Esophagus mucosa (tissue), 1 donor: ENCODE data around the gene RIT2. TPM values are rescaled to one million over a fixed set of nuclear protein-coding genes. Genes with fewer than 3 reads are reported as not detected.
"Not testable (repeated sequence)": the region's sequence is repeated elsewhere in the genome, so short reads cannot be mapped to it uniquely, and the experiment has no call there.

Experiments used
- ATAC-seq: fragments of 200-7000 bp; cut with Tn5 transposase; one replicate; pipeline ENCODE4 v1.9.1; 2020
- total RNA-seq: library from RNA; stranded (reverse); gene quantifications from one replicate; pipeline ENCODE4 v1.2.4, GENCODE V29; 2023
- donor health status: DM: yes; HTN: yes; CAD: no.

RIT2 gene
- total RNA-seq, 1 donor from 2014 or later: not detected

DNA sequence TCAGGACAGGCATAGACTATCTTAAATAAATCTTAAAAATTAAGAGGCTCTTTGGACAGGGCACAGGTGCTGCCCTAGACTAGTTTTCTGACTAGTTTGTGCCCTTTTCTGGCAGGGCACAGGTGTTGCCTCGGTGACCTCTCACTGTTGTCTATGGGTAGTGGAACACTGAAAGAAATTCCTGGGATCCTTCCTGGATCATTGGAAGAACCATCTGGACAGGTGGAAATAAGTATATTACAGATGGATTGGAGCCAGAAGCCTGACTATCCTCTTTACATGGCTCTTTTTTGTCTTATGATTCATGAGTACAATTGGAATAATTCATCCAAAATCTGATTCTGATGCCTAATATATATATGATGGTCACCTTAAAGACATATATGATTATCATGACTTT lies 286.6 kb downstream of the RIT2 start:
- no peak for ATAC-seq

DNA sequence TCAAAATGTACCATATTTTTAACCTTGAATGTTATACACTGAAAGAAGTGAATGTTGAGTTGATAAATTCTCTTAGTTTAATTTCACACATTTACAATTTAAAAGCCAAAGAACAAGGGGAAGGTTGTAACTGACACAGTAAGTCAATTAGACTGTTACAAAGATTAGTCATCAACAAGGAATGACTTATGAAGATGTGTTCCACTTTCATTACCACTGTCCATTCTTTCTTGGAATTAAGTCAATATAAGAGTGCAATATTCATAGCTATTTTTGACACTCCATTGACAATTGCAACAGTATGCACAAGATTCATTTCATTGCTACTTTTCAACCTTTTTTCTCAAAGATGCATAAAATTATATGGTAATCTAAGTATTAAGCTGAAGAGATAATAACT lies 291.3 kb downstream of the RIT2 start:
- no peak for ATAC-seq

- ATAC-seq: no peak
These were observed 292.8 kb downstream of the RIT2 start for GRCh38 chr18:42822711-42823110.

DNA sequence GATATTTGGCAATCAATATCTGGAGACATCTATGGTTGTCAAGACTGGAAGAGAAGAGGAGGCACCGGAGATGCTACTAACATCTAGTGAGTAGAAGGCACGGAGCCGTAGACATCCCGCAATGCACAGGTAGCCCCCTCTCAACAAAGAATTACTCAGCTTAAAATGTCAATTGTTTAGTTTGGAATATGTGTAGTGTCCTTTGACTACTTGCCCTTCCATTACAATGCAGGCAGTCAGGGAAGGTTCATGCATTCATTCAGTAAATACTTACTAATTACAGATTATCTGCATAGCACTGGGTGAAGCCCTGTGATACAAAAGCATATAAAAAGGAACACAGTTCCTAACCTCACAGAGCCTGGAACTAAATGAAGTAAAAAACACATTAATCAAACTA lies 294.0 kb downstream of the RIT2 start:
- ATAC-seq: no peak

DNA sequence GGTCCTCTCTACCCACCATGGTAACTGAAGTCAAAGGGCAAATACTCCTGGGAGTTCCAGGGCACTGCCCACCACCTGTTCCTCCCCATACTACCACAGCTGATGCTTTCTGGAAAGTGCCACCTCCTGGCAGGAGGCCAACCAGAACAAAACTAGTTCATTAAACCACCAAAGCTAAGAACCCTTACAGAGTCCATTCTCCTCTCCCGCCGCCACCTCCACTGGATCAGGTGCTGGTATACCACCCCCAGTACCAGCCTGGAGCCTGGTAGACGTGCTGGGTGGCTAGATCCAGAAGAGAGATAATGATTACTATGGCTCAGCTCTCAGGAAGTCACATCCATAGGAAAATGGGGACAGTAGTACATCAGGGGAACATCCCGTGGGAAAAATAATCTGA lies 300.9 kb downstream of the RIT2 start:
- no peak for ATAC-seq

DNA sequence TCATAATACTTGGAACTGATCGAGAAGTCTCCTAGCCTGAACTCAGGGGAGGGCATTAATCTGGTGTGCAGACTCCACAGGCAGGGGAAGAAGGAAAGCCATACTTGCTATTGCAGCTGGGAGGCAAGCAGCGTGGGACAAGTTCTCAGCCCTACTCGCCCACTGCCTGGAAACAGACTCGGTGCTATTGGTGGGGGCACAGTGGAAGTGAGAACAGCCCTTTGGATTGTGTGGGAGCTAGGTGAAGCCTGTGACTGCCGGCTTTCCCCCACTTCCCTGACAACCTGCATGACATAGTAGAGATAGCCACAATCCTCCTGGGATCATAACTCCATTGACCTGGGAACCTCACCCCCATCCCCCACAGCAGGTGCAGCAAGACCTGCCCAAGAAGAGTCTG lies 301.3 kb downstream of the RIT2 start:
- ATAC-seq: no peak

DNA sequence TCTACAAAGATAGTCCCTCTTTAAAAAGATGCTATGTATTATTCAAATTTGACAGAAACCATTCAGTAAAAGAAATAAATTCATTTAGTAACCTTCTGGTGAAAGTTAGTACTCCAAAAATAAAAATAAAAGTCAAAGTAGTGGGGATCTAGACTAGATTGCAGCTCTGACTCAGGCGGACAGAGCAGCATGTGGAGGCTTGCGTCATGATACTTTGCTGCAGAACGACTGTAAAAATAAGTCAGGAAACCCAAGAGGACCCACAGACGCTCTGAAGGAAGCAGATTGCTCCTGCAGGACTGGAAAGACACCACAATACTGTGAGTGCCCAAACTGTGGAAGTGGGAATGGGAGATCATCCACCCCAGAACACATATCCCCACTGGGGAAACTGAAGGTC lies 301.9 kb downstream of the RIT2 start:
- ATAC-seq: no peak

- no peak for ATAC-seq
These were observed 307.6 kb downstream of the RIT2 start for GRCh38 chr18:42807887-42808286.

GRCh38 chr18:42801706-42802105 lies 313.8 kb downstream of the RIT2 start:
- no peak for ATAC-seq

DNA sequence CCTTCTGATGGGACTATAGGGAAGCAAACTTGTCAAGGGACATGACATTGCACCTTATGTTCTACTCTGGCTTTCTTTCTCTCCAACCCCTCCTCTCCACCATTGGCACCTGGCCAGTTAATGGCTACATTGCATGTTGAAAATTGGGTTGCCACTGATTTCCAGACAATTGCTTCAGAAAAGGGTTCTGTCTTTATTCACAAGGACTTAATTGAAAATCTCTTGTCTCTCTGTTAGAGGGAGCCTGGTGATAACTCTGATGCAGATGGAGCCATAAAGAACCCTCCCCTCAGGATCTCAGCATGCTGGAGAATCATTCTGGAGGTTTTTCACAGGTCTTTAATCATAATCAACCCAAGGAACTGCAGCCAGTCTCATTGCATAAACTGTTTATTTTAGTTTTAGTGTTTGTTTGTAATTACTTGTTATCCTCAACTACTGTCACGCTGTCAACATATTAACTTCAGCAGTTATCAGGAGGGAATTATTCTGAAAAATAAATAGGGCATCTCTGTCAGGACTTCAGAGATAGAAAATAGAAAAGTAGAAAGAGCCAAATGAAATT lies 316.8 kb downstream of the RIT2 start:
- ATAC-seq: no peak

GRCh38 chr18:42795213-42795789 lies 320.2 kb downstream of the RIT2 start:
- ATAC-seq: not testable (repeated sequence)

- no peak for ATAC-seq
These were observed 322.8 kb downstream of the RIT2 start for GRCh38 chr18:42792731-42793130.

DNA sequence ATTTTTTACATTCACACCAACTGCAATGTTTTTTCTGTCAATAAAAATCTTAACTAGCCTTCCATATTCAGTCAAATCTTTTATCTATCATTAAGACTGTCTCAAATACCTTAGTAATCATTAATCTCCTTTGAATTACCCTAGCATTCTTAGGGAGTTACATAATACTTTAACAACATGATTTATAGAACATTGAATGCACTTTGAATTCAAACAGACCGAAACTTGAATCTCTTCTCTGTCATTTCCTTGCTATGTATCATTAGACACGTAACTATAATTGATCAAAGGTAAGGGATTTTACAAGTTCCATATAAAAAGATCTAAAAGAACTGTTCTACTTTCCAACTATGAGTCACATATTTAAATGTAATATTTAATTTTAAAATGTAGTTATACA lies 330.9 kb downstream of the RIT2 start:
- ATAC-seq: no peak

GRCh38 chr18:42782929-42783328 lies 332.6 kb downstream of the RIT2 start:
- ATAC-seq: peak; percentile 56

DNA sequence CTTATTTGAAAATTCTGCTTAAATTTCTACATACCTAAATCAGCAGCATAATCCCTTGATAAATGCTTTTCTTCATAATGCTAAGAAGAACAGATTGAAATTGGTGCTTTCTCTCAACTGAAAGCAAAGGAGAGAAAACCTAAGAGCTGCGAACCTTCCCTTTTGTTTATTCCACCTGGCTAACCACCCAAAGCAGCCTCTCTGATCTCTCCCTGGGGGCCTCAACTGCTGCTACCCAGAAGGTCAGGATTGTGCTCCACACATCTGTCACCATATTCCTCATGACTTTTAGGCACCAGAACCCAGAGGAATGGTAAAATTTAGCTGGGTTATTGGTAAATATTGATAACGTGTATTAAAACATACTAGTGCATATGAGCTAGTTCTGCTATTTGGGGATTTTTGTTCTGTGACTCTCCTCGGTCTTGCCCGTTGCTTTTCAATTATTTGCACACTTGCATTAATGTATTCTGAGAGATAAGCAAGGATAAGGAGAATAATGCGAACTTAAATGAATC lies 334.1 kb downstream of the RIT2 start:
- ATAC-seq: no peak

- ATAC-seq: no peak
These were observed 335.3 kb downstream of the RIT2 start for GRCh38 chr18:42780171-42780570.

DNA sequence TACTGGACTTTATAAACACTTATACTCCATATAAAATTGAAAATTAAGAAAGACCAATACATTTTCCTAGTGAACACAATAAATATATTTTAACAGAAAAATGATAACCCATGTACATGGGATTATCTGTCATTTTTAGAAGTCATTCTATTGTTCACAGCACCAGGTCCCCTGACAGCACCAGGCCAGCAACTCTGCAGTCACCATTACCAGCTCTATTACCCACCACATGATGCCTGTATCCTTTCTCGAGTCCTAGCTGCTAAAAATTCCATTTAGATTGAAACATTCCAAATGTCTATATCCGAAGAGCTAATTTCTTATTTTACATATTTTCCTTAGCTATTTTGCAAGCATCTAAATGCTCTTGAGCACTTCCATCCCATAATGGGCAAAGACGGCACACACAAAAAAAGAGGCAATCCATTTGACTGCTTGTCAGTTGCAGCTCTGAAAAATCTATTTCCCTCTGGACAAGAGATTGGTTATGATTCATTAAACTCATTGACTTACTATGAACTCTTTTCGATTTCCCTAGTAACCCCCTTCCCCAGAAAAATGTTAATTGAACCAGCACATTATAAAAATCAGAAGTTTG lies 336.9 kb downstream of the RIT2 start:
- ATAC-seq: no peak

DNA sequence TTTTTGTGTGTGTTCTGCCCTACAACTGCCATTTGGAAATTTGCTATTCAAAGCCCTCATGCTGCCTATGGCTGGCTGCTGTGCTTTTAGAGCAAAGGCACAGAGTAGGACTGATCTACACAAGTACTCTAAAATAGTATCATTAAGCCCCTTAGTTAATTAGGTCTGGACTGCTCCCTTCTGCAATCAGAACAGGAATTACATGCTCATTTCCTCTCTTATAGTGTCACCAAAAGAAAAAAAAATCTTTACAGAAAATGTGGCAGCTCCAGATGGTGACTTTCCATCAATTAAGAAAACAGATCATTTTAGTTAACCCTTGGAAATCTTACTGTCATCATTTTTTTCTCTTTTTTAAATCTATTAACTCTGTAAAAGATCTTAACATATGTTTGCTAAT lies 337.5 kb downstream of the RIT2 start:
- no peak for ATAC-seq

DNA sequence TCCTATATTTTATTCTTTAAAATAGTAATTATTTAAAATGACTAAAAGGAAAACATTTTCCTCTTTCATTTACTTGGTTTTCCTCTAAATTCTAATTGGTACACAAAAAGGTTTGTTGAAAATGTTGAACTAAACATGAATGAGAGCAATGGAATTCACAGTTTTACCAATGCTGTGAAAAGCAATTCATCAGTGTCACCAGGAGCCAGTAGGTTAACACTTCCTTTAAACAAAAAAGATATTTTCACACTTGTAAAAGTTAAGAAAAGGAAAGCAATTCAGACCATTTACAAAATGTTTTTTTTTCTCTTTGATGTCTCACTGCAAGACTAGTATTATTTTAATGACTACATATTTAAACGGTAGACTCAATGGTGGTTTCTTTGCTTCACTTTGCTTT lies 341.6 kb downstream of the RIT2 start:
- ATAC-seq: no peak

DNA sequence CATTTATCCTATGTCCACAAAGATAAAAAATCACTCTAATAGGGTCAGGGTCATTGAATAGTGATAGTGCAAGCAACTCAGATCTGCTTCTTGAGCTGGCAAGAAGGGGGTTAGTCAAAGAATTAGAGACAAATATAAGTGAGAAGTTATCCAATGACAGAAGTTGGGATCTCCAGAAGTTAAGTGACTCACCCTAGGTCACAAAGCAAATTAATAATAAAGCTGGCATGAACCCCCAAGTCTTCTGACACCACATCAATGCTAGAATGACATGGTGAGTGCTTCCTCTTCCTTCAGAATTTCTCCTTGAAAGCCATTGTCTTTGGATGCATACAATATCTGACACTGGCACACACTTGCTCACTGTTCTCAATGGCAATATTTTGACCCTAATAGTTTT lies 343.5 kb downstream of the RIT2 start:
- no peak for ATAC-seq

GRCh38 chr18:42765302-42765701 lies 350.2 kb downstream of the RIT2 start:
- no peak for ATAC-seq

- no peak for ATAC-seq
These were observed 355.2 kb downstream of the RIT2 start for GRCh38 chr18:42760290-42760689.

- no peak for ATAC-seq
These were observed 356.6 kb downstream of the RIT2 start for GRCh38 chr18:42758852-42759251.

- no peak for ATAC-seq
These were observed 359.3 kb downstream of the RIT2 start for GRCh38 chr18:42756214-42756613.

GRCh38 chr18:42752916-42753315 lies 362.6 kb downstream of the RIT2 start:
- ATAC-seq: no peak
